ENCODE measurements around the gene LHX6. TPM values are rescaled to one million over a fixed set of nuclear protein-coding genes. Genes with fewer than 3 reads are reported as not detected.

Gene LHX6
- total and polyA plus RNA-seq, 9 of the 15 experiments (the other 6 are each of a cell fraction or from before 2014, with no cell fraction given) = 2.8 to 16.3 (median 7.9) TPM

- TF ChIP-seq PBX2 (CRISPR knock-in tag; IDR thresholded peaks at IDR 0.05; ENCODE audit: low read depth) (no peak), PBX2 (tag; conservative IDR thresholded peaks at IDR 0.05; ENCODE audit: low read depth) (no peak), SMAD2 (IDR thresholded peaks at IDR 0.05; ENCODE audit: low read depth, low read length) (no peak), MLX (CRISPR knock-in tag; conservative IDR thresholded peaks at IDR 0.05) (no peak), TBL1XR1 (IDR thresholded peaks at IDR 0.05; ENCODE audit: low read length in 2 of 2) (no peak), FOXK2 (conservative IDR thresholded peaks at IDR 0.05 in 1 of 2, IDR thresholded peaks at IDR 0.05 in 1 of 2; ENCODE audit: low read depth in 2 of 2) (peak; percentile 86 to 87), CBFA2T2 (conservative IDR thresholded peaks at IDR 0.05) (no peak), SREBF1 (IDR thresholded peaks at IDR 0.05; ENCODE audit: borderline replicate concordance, low read depth, low read length) (no peak), PYGO2 (tag; IDR thresholded peaks at IDR 0.05) (no peak), ZBTB11 (CRISPR knock-in tag; IDR thresholded peaks at IDR 0.05) (no peak), TARDBP (IDR thresholded peaks at IDR 0.05) (no peak), ZNF217 (CRISPR knock-in tag; IDR thresholded peaks at IDR 0.05) (no peak), EP400 (IDR thresholded peaks at IDR 0.05) (peak; percentile 61; the same call in 1 of the 2 replicates), GMEB1 (CRISPR knock-in tag; IDR thresholded peaks at IDR 0.05) (no peak), CTCFL (IDR thresholded peaks at IDR 0.05; ENCODE audit: borderline replicate concordance, insufficient read depth, low read depth, low read length, poor library complexity, severe bottlenecking) (peak; percentile 0)
Measured at GRCh38 chr9:122159026-122159924, 69.5 kb downstream of the LHX6 start, which contains the start of the genes MORN5 and NDUFA8 (continued).

Measured in K562 (cell line).